Fibroblast of mammary gland (primary cell): Measurements from ENCODE around the gene FAM184A.
"Not testable (repeated sequence)": the region's sequence is repeated elsewhere in the genome, so short reads cannot be mapped to it uniquely, and the experiment has no call there.

Experiments used
- DNase-seq: peaks from one replicate; pipeline ENCODE4 v3.0.0-alpha.2; 2010; ENCODE audit warnings: low read depth
- H3K4me3 ChIP-seq: 2 replicates; pipeline ENCODE4 v1.5.1; 2011; ENCODE audit warnings: low read depth, mild to moderate bottlenecking, low read length, moderate library complexity; ENCODE audit not compliant: control insufficient read depth
- TF ChIP-seq, protein P1 (sequence below): conservative IDR thresholded peaks from 2 replicates; pipeline ENCODE4 v1.5.1; 2011; ENCODE audit warnings: low read depth, low read length, inconsistent platforms; ENCODE audit not compliant: control insufficient read depth, insufficient read depth

FAM184A gene

DNA sequence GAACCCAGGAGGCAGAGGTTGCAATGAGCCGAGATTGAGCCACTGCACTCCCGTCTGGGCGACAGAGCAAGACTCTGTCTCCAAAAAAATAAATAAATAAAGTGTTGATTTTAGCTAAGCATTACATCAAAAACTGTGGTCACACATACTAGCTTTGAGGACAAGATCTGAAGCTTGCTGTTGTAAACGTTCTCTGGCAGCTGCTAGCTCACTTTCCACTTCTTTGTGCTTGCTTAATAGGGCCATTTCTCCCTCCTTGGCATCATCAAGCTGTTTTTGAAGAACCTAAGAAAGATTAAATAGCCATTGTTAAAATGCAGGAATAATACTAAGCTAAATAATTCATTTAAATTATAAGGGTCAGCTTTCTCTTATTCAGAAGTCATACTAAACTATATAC is 55.7 kb downstream of the FAM184A start:
- DNase-seq, result no peak
- H3K4me3 ChIP-seq, result no peak overlapping the region
- TF ChIP-seq, protein P1, sequence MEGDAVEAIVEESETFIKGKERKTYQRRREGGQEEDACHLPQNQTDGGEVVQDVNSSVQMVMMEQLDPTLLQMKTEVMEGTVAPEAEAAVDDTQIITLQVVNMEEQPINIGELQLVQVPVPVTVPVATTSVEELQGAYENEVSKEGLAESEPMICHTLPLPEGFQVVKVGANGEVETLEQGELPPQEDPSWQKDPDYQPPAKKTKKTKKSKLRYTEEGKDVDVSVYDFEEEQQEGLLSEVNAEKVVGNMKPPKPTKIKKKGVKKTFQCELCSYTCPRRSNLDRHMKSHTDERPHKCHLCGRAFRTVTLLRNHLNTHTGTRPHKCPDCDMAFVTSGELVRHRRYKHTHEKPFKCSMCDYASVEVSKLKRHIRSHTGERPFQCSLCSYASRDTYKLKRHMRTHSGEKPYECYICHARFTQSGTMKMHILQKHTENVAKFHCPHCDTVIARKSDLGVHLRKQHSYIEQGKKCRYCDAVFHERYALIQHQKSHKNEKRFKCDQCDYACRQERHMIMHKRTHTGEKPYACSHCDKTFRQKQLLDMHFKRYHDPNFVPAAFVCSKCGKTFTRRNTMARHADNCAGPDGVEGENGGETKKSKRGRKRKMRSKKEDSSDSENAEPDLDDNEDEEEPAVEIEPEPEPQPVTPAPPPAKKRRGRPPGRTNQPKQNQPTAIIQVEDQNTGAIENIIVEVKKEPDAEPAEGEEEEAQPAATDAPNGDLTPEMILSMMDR, result no peak

DNA sequence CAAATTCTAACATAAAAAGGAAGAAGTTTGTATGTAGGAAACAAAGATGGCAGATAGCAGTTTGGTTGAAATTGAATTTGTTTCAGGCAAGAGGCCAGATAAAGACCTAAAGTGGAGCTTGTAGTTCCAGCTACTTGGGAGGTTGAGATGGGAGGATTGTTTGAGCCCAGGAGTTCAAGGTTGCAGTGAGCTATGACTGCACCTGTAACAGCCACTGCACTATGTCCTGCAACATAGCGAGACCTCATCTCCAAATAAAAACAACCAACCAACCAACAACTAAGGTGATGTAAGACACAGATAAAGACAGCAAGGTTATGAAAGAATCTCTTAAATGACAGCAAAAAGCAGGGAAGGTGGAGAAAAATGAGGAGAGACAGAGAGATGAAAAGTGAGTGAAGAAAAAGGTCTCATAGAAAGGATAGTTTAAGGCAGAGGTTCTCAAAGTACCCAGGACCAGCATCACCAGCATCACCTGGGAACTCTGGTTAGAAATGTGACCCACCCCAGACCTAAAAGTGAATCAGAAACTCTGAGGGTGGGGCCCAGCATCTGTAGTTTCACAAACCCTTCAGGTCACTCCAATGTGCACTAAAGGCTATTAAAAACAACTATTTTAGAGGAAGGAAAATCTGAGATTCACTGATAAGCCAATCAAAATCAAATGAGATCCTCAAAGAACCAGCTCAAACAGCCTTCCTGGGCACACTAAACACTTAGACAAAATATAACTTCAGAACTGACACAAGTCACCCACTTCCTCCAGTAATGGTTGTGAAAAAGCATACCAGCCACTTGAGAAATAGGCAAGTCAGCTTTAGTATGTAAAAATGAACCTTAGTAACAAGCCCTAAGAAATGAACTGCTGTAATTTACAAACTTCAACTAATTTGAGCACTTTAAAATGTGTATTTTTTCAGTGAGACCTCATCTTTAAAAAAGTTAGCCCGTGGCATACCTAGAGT is 57.6 kb downstream of the FAM184A start:
- DNase-seq, result no peak
- H3K4me3 ChIP-seq, result no peak overlapping the region
- TF ChIP-seq, protein P1, result no peak

DNA sequence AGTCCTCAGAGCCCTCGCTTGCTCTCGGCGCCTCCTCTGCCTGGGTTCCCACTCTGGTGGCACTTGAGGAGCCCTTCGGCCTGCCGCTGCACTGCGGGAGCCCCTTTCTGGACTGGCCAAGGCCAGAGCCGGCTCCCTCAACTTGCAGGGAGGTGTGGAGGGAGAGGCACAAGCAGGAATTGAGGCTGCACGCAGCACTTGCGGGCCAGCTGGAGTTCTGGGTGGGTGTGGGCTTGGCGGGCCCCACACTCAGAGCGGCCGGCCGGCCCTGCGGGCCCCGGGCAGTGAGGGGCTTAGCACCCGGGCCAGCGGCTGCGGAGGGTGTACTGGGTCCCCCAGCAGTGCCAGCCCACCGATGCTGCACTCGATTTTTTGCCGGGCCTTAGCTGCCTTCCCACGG is 63.3 kb downstream of the FAM184A start:
- not testable (repeated sequence) for H3K4me3 ChIP-seq, DNase-seq

DNA sequence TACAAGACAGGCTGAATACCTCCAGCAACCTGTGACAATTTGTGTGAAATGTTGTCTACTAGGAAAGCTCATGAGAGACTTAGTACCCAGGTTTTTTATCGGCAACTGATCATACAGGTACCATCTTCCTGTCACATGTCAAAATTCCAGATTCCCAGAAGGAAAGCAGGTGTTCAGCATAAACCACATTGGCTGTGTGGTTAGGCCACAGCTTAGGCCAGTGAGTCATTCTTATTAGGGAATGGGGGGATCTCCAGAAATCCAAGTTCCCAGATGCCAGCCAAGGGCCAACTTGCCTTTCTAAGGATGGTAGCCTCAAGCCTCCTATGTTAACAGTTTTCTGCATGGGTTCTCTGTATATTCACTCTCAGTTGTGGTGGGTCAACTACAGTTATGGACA is 65.9 kb downstream of the FAM184A start:
- TF ChIP-seq, protein P1, result no peak
- H3K4me3 ChIP-seq, result no peak overlapping the region
- DNase-seq, result no peak

DNA sequence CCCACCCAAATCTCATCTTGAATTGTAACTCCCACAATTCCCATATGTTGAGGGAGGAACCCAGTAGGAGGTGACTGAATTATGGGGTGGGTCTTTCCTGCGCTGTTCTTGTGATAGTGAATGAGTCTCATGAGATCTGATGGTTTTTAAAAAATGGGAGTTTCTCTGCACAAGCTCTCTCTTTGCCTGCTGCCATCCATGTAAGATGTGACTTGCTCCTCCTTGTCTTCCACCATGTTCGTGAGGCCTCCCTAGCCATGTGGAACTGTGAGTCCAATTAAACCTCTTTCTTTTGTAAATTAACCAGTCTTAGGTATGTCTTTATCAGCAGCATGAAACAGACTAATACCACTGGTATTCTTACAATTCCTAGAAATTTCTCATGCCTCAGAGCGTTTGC is 69.2 kb downstream of the FAM184A start:
- not testable (repeated sequence) for H3K4me3 ChIP-seq, DNase-seq

DNA sequence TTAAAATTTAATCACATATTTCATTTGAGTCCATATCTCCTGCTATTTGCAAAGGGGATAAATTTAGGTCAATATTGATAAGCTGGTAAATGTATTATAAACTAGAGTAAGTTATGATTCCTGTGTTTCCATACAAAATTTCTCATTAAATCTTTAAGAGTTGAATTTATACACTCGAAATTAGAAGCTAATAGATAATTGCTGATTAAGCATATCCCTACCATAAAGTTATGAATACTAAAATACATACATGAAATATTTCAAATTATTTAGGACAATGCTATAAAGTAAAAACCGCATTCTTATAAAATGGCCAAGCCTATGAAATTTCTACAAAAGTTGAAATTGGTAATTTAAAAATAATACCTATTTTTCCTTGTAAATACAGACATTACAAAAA is 71.5 kb downstream of the FAM184A start:
- H3K4me3 ChIP-seq, result no peak overlapping the region
- DNase-seq, result no peak
- TF ChIP-seq, protein P1, result no peak

DNA sequence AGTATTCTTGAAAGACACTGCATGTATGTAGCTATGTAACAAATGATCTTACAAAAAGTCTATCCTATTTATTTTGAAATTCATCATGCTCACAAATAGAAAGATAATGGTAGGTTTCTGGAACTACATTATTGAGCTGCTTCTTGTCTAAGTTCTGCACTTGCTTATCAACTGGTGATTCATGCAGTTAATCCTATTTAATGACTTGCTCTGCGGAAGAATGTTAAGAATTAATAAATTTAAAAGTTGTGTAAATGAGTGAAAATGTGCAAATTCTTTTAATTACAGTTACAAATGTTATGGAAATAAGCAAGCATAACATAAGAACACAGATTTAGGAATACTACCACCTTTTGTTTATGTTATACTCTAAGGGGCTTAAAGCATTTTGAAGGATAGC is 76.4 kb downstream of the FAM184A start:
- no peak for DNase-seq
- TF ChIP-seq, protein P1, result no peak
- no peak overlapping the region for H3K4me3 ChIP-seq
